ENCODE measurements around the gene IGFBP7. TPM values are rescaled to one million over a fixed set of nuclear protein-coding genes. Genes with fewer than 3 reads are reported as not detected.

Gene IGFBP7, protein sequence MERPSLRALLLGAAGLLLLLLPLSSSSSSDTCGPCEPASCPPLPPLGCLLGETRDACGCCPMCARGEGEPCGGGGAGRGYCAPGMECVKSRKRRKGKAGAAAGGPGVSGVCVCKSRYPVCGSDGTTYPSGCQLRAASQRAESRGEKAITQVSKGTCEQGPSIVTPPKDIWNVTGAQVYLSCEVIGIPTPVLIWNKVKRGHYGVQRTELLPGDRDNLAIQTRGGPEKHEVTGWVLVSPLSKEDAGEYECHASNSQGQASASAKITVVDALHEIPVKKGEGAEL
- 716 TPM for total RNA-seq

DNA sequence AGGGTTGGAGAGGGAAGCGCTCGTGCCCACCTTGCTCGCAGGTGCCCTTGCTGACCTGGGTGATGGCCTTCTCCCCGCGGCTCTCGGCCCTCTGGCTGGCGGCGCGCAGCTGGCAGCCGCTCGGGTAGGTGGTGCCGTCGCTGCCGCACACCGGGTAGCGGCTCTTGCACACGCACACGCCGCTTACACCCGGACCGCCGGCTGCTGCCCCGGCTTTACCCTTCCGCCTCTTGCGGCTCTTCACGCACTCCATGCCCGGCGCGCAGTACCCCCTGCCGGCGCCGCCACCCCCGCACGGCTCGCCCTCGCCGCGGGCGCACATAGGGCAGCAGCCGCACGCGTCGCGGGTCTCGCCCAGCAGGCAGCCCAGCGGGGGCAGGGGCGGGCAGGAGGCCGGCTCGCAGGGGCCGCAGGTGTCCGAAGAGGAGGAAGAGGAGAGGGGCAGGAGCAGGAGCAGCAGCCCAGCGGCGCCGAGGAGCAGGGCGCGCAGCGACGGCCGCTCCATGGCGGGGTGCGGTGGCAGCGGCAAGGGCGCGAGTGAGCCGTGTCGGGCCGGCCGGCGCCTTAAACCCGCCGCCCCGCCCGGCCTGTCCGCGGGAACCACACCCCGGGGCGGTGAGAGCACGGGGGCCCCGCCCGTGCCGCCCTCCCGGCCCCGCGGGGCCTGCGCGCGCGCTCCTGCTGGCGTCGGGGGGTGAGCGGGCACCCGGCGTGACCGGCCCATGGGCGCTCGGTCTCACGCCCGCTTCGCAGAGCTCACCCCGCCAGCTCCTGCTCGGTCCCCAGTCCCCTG, at the start of gene IGFBP7:
TSS of gene IGFBP7 (minus strand) at position 539 of the 793 bp plus-strand sequence. CDS start at position 505, 34 bp downstream.
- intact Hi-C loops (cut with DNase I) = loop anchor here (5.0 kb wide), 1 partner anchor 203 kb away; the partner anchor contains the start of gene REST

DNA sequence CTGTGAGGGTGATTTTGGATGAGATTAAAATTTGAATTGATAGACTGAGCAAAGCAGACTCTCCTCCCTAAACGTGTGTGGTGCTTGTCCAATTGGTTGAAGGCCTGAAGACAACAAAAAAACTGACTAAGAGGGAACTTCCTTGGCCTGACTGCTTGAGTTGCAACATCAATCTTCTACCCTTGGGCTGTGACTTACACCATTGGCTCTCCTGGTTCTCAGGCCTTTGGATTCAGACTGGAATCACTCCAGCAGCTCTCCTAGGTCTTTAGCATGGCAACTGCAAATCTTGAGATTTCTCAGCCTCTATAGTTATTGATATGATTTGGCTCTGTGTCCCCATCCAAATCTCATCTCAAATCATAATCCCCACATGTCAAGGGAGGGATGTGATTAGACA, 49.7 kb upstream of the IGFBP7 start:
- intact Hi-C loops (cut with DNase I) = no loop called here
- DNase-seq (ENCODE audit: extremely low spot score in 2 of 2) = no peak
- no peak overlapping the region for H3K4me3 ChIP-seq
- no peak overlapping the region for H3K27ac ChIP-seq
- no peaks in the 10 kb centered on the region for H3K9me3 ChIP-seq
- TF ChIP-seq POLR2AphosphoS5 (IDR thresholded peaks at IDR 0.05; ENCODE audit: insufficient read depth in 1 of 2, low read depth in 1 of 2) (no peak), POLR2A (IDR thresholded peaks at IDR 0.05) (no peak)
- TF ChIP-seq, protein P1, sequence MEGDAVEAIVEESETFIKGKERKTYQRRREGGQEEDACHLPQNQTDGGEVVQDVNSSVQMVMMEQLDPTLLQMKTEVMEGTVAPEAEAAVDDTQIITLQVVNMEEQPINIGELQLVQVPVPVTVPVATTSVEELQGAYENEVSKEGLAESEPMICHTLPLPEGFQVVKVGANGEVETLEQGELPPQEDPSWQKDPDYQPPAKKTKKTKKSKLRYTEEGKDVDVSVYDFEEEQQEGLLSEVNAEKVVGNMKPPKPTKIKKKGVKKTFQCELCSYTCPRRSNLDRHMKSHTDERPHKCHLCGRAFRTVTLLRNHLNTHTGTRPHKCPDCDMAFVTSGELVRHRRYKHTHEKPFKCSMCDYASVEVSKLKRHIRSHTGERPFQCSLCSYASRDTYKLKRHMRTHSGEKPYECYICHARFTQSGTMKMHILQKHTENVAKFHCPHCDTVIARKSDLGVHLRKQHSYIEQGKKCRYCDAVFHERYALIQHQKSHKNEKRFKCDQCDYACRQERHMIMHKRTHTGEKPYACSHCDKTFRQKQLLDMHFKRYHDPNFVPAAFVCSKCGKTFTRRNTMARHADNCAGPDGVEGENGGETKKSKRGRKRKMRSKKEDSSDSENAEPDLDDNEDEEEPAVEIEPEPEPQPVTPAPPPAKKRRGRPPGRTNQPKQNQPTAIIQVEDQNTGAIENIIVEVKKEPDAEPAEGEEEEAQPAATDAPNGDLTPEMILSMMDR (IDR thresholded peaks at IDR 0.05) = no peak
- H3K36me3 ChIP-seq = no peaks in the 10 kb centered on the region
- H3K4me1 ChIP-seq = peaks cover 8% of the 10 kb centered on the region
- H3K27me3 ChIP-seq = no peaks in the 10 kb centered on the region

More for the DNA sequence above, at the start of gene IGFBP7:
- DNase-seq (ENCODE audit: extremely low spot score in 2 of 2) = no peak
- Histone ChIP-seq H3K36me3 (no peaks in the 10 kb centered on the region), H3K4me3 (peak within 1 kb of the TSS; percentile 60 to 61), H3K9me3 (no peaks in the 10 kb centered on the region), H3K27me3 (no peaks in the 10 kb centered on the region), H3K27ac (peak within 1 kb of the TSS; percentile 95), H3K4me1 (peaks cover 1% of the 10 kb centered on the region)
- no peak for TF ChIP-seq POLR2AphosphoS5 (IDR thresholded peaks at IDR 0.05; ENCODE audit: insufficient read depth in 1 of 2, low read depth in 1 of 2)
- TF ChIP-seq, protein P1 (IDR thresholded peaks at IDR 0.05) = no peak
- TF ChIP-seq POLR2A (IDR thresholded peaks at IDR 0.05) = peak in 1 of 2 donors; percentile 50

DNA sequence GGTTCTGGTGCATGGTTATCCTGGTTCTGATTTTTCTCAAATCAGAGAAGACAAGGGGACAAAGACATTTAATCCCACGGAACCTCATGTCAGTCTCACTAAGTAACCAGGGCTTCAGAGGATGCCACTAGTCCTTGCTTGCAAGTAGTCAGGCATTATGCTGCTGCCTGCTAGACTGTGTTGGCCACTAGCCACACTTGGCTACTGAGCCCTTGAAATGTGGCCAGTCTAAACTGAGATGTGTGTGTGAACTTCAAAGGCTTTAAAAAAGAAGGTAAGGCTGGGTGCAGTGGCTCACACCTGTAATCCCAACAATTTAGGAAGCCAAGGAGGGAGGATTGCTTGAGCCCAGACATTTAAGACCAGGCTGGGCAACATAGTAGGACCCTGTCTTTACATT, 48.6 kb upstream of the IGFBP7 start:
- no peak for TF ChIP-seq POLR2AphosphoS5 (IDR thresholded peaks at IDR 0.05; ENCODE audit: insufficient read depth in 1 of 2, low read depth in 1 of 2)
- TF ChIP-seq, protein P1 (IDR thresholded peaks at IDR 0.05) = no peak
- TF ChIP-seq POLR2A (IDR thresholded peaks at IDR 0.05) = no peak
- H3K27me3 ChIP-seq = no peaks in the 10 kb centered on the region
- no peaks in the 10 kb centered on the region for H3K36me3 ChIP-seq
- no peaks in the 10 kb centered on the region for H3K4me1 ChIP-seq
- H3K27ac ChIP-seq = no peak overlapping the region
- H3K4me3 ChIP-seq = no peak overlapping the region
- no peaks in the 10 kb centered on the region for H3K9me3 ChIP-seq
- DNase-seq (ENCODE audit: extremely low spot score in 2 of 2) = no peak
- intact Hi-C loops (cut with DNase I) = no loop called here

DNA sequence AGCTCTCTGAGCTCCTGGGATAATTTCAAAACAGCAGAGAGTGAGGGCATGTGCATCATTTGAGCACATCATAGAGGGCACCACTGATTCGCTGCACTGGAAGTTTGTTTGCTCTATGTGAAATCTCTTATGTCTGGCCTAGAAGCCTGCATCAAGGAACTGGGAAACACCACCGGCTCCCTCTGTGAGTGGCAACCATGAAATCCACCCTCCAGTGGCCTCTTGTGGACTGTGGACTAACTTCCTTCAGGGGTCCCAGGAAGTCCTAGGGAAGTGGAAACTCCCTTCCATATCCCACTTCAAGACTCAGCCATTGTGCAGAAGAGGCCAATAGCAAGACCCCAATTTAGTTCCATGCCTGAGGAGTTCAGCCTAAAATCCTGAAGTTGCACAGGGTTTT, 48.0 kb upstream of the IGFBP7 start:
- Histone ChIP-seq H3K27me3 (no peaks in the 10 kb centered on the region), H3K4me1 (no peaks in the 10 kb centered on the region), H3K4me3 (no peak overlapping the region), H3K9me3 (no peaks in the 10 kb centered on the region), H3K36me3 (no peaks in the 10 kb centered on the region), H3K27ac (no peak overlapping the region)
- no peak for DNase-seq (ENCODE audit: extremely low spot score in 2 of 2)
- TF ChIP-seq POLR2AphosphoS5 (IDR thresholded peaks at IDR 0.05; ENCODE audit: insufficient read depth in 1 of 2, low read depth in 1 of 2) = no peak
- TF ChIP-seq, protein P1 (IDR thresholded peaks at IDR 0.05) = no peak
- TF ChIP-seq POLR2A (IDR thresholded peaks at IDR 0.05) = no peak
- intact Hi-C loops (cut with DNase I) = no loop called here

Data from vagina (tissue), 2 donors.